ENCODE data around the gene CST9.

Gene CST9

DNA sequence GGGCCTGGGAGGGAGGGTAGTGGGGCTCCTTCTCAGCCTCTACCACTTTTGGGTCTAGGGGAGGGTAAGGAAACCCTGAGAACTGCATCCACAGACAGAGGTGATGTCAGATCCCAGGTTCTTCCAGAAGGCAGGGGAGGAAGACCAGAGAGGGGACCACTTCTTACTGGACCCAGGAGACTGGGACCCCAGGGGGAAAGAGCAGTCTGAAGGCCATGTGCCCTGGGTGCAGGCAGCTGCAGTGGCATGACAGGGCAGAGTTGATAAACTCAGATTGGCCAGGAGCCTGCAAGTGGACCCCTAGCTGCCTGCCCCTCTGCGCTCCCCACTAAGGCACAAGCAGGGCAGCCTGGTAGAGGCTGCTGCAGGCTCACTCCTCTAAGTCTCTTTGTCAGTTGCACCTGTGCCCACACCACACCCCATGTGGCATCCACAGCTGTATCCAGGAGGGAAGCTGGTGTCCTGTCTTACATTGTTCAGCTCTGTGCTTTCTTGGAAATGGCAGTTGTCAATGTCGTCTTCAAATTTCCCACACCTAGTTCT lies 40.1 kb downstream of the CST9 start:
- TF ChIP-seq TEAD4 (IDR thresholded peaks at IDR 0.05) (no peak), FOXM1 (IDR thresholded peaks at IDR 0.05; ENCODE audit: borderline replicate concordance, low read depth) (no peak), RAD21 (IDR thresholded peaks at IDR 0.05; ENCODE audit: low read depth) (no peak), EGR1 (IDR thresholded peaks at IDR 0.05) (no peak), YY1 (IDR thresholded peaks at IDR 0.05; ENCODE audit: low read depth) (no peak), CREB1 (IDR thresholded peaks at IDR 0.05; ENCODE audit: low read depth) (no peak), CEBPB (IDR thresholded peaks at IDR 0.05) (no peak), EP300 (IDR thresholded peaks at IDR 0.05; ENCODE audit: borderline replicate concordance) (no peak)
- TF ChIP-seq, protein P1, sequence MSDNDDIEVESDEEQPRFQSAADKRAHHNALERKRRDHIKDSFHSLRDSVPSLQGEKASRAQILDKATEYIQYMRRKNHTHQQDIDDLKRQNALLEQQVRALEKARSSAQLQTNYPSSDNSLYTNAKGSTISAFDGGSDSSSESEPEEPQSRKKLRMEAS (IDR thresholded peaks at IDR 0.05), result no peak
- TF ChIP-seq, protein P2, sequence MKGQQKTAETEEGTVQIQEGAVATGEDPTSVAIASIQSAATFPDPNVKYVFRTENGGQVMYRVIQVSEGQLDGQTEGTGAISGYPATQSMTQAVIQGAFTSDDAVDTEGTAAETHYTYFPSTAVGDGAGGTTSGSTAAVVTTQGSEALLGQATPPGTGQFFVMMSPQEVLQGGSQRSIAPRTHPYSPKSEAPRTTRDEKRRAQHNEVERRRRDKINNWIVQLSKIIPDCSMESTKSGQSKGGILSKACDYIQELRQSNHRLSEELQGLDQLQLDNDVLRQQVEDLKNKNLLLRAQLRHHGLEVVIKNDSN (IDR thresholded peaks at IDR 0.05), result no peak

DNA sequence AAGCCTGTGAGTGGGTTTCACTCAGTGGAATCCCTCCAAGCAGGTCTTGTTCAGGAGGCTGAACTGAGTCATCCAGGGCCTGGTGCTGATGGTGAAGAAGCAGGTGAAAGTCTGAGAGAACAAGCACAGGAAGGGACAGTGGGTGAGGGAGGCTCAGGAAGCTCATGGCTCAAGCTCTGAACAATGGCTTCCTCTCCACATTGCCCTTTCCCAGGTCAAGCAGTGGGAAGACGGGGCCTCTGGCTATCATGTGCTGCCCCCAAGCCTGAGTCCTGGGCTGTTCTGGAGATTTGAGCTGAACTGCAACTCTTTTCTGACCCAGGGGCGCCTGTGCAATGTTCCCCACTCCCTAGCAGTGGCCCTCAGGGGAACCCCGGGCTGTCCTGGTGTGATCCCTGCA lies 40.8 kb downstream of the CST9 start:
- TF ChIP-seq TCF12 (IDR thresholded peaks at IDR 0.05; ENCODE audit: low read depth) (no peak), EP300 (IDR thresholded peaks at IDR 0.05; ENCODE audit: borderline replicate concordance) (no peak), YY1 (IDR thresholded peaks at IDR 0.05; ENCODE audit: low read depth) (no peak), RAD21 (IDR thresholded peaks at IDR 0.05; ENCODE audit: low read depth) (no peak), FOXM1 (IDR thresholded peaks at IDR 0.05; ENCODE audit: borderline replicate concordance, low read depth) (no peak), CEBPB (IDR thresholded peaks at IDR 0.05) (no peak), NFIC (IDR thresholded peaks at IDR 0.05) (no peak), TAF1 (IDR thresholded peaks at IDR 0.05; ENCODE audit: low read depth) (no peak), TEAD4 (IDR thresholded peaks at IDR 0.05) (no peak), EGR1 (IDR thresholded peaks at IDR 0.05) (no peak), ZBTB7A (IDR thresholded peaks at IDR 0.05; ENCODE audit: low read depth) (no peak), CREB1 (IDR thresholded peaks at IDR 0.05; ENCODE audit: low read depth) (no peak)
- TF ChIP-seq, protein P1 (IDR thresholded peaks at IDR 0.05), result no peak
- TF ChIP-seq, protein P2 (IDR thresholded peaks at IDR 0.05), result no peak
- TF ChIP-seq, protein P3, sequence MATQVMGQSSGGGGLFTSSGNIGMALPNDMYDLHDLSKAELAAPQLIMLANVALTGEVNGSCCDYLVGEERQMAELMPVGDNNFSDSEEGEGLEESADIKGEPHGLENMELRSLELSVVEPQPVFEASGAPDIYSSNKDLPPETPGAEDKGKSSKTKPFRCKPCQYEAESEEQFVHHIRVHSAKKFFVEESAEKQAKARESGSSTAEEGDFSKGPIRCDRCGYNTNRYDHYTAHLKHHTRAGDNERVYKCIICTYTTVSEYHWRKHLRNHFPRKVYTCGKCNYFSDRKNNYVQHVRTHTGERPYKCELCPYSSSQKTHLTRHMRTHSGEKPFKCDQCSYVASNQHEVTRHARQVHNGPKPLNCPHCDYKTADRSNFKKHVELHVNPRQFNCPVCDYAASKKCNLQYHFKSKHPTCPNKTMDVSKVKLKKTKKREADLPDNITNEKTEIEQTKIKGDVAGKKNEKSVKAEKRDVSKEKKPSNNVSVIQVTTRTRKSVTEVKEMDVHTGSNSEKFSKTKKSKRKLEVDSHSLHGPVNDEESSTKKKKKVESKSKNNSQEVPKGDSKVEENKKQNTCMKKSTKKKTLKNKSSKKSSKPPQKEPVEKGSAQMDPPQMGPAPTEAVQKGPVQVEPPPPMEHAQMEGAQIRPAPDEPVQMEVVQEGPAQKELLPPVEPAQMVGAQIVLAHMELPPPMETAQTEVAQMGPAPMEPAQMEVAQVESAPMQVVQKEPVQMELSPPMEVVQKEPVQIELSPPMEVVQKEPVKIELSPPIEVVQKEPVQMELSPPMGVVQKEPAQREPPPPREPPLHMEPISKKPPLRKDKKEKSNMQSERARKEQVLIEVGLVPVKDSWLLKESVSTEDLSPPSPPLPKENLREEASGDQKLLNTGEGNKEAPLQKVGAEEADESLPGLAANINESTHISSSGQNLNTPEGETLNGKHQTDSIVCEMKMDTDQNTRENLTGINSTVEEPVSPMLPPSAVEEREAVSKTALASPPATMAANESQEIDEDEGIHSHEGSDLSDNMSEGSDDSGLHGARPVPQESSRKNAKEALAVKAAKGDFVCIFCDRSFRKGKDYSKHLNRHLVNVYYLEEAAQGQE (IDR thresholded peaks at IDR 0.05; ENCODE audit: low read depth), result no peak

DNA sequence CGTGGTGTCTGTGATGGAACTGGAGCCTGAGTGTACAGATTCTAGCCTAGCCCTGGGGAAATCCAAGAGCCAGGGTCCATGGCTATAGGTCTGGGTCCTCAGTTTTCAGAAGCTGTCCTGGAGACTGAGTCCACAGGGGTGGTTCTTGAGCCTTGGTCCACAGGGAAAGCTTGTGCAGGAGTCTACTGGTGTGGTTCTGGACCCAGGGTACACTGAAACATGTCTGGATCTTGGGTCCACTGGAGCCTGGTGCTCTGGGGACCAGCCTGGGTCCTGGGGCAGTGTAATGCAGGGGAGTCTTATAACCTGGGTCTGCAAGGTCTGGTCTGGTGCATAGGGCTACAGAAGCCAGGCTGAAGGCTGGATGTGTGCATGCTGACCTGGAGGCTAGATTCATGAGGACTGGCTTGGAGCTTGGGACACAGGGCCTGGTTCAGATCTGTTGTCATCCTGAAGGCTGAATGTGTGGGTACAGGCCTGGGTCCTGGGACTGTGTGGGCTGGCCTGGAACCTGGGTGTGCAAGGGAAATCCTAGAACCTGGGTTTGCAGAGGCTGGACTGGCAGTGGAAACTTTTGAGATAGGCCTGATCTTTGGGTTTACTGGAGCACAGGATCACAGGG lies 42.9 kb downstream of the CST9 start:
- TF ChIP-seq EP300 (IDR thresholded peaks at IDR 0.05; ENCODE audit: borderline replicate concordance), result no peak
- no peak for TF ChIP-seq CREB1 (IDR thresholded peaks at IDR 0.05; ENCODE audit: low read depth)
- TF ChIP-seq TEAD4 (IDR thresholded peaks at IDR 0.05), result no peak
- no peak for TF ChIP-seq TAF1 (IDR thresholded peaks at IDR 0.05; ENCODE audit: low read depth)
- TF ChIP-seq EGR1 (IDR thresholded peaks at IDR 0.05), result no peak
- TF ChIP-seq NFIC (IDR thresholded peaks at IDR 0.05), result no peak
- TF ChIP-seq, protein P1 (IDR thresholded peaks at IDR 0.05), result no peak
- TF ChIP-seq FOXM1 (IDR thresholded peaks at IDR 0.05; ENCODE audit: borderline replicate concordance, low read depth), result no peak
- TF ChIP-seq CEBPB (IDR thresholded peaks at IDR 0.05), result no peak
- TF ChIP-seq YY1 (IDR thresholded peaks at IDR 0.05; ENCODE audit: low read depth), result no peak
- TF ChIP-seq, protein P2 (IDR thresholded peaks at IDR 0.05), result no peak
- no peak for TF ChIP-seq TCF12 (IDR thresholded peaks at IDR 0.05; ENCODE audit: low read depth)
- no peak for TF ChIP-seq RAD21 (IDR thresholded peaks at IDR 0.05; ENCODE audit: low read depth)
- TF ChIP-seq, protein P3 (IDR thresholded peaks at IDR 0.05; ENCODE audit: low read depth), result no peak
- TF ChIP-seq ZBTB7A (IDR thresholded peaks at IDR 0.05; ENCODE audit: low read depth), result no peak

DNA sequence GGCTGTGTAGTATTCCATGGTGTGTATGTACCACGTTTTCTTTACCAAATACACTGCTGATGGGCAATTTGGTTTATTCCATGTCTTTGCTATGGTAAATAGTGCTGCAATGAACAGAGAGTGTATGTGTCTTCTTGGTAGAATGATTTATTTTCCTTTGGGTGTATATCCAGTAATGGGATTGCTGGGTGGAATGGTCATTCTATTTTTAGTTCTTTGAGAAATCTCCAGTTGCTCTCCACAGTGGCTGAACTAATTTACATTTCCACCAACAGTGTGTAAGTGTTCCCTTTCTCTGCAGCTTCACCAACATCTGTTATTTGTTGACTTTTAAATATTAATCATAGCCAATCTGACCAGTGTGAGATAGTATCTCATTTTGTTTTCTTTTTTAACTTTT lies 51.3 kb downstream of the CST9 start:
- TF ChIP-seq ZBTB7A (IDR thresholded peaks at IDR 0.05; ENCODE audit: low read depth) (no peak), NFIC (IDR thresholded peaks at IDR 0.05) (no peak), TAF1 (IDR thresholded peaks at IDR 0.05; ENCODE audit: low read depth) (no peak), RAD21 (IDR thresholded peaks at IDR 0.05; ENCODE audit: low read depth) (no peak), YY1 (IDR thresholded peaks at IDR 0.05; ENCODE audit: low read depth) (no peak), CREB1 (IDR thresholded peaks at IDR 0.05; ENCODE audit: low read depth) (no peak), TEAD4 (IDR thresholded peaks at IDR 0.05) (no peak), EP300 (IDR thresholded peaks at IDR 0.05; ENCODE audit: borderline replicate concordance) (no peak), TCF12 (IDR thresholded peaks at IDR 0.05; ENCODE audit: low read depth) (no peak), CEBPB (IDR thresholded peaks at IDR 0.05) (no peak), FOXM1 (IDR thresholded peaks at IDR 0.05; ENCODE audit: borderline replicate concordance, low read depth) (no peak), EGR1 (IDR thresholded peaks at IDR 0.05) (no peak)
- TF ChIP-seq, protein P3 (IDR thresholded peaks at IDR 0.05; ENCODE audit: low read depth), result no peak
- TF ChIP-seq, protein P1 (IDR thresholded peaks at IDR 0.05), result no peak
- TF ChIP-seq, protein P2 (IDR thresholded peaks at IDR 0.05), result no peak

All from Ishikawa (cell line).